Large intestine (tissue), 3 donors: ENCODE results near the gene ARSK. TPM values are rescaled to one million over a fixed set of nuclear protein-coding genes. Genes with fewer than 3 reads are reported as not detected.

Experiments used
- DNase-seq, 2 donors: peaks; one replicate each; pipeline versions ENCODE4 v3.0.0 to v3.0.0-alpha.2; 2013
- H3K27ac ChIP-seq: one replicate; pipeline ENCODE4 v1.5.1; 2013; ENCODE audit warnings: low read length
- H3K27me3 ChIP-seq: 2 replicates; pipeline ENCODE4 v1.6.1; 2013; ENCODE audit warnings: low read length; ENCODE audit not compliant: control insufficient read depth, insufficient read depth
- H3K36me3 ChIP-seq: 2 replicates; pipeline ENCODE4 v1.6.1; 2013; ENCODE audit warnings: low read length; ENCODE audit not compliant: control insufficient read depth, insufficient read depth
- H3K4me1 ChIP-seq: one replicate; pipeline ENCODE4 v1.6.1; 2013; ENCODE audit warnings: low read length; ENCODE audit not compliant: control insufficient read depth, insufficient read depth
- H3K4me3 ChIP-seq: one replicate; pipeline ENCODE4 v1.5.1; 2013; ENCODE audit warnings: low read length
- H3K9me3 ChIP-seq: one replicate; pipeline ENCODE4 v1.6.1; 2013; ENCODE audit warnings: mild to moderate bottlenecking, low read depth, low read length, moderate library complexity; ENCODE audit not compliant: control insufficient read depth
- WGBS: methylation state at CpG from one replicate; pipeline ENCODE4 v1.1.5; 2013; ENCODE audit warnings: low lambda C conversion rate; ENCODE audit not compliant: insufficient coverage; 5-methylcytosine and 5-hydroxymethylcytosine counted together
- polyA plus RNA-seq: library from polyadenylated mRNA; unstranded; fragments of 120-200 nt; gene quantifications from one replicate; pipeline ENCODE4 v1.2.1, GENCODE V29; 2013

Gene ARSK
- polyA plus RNA-seq, 1 donor: 7.9 TPM

DNA sequence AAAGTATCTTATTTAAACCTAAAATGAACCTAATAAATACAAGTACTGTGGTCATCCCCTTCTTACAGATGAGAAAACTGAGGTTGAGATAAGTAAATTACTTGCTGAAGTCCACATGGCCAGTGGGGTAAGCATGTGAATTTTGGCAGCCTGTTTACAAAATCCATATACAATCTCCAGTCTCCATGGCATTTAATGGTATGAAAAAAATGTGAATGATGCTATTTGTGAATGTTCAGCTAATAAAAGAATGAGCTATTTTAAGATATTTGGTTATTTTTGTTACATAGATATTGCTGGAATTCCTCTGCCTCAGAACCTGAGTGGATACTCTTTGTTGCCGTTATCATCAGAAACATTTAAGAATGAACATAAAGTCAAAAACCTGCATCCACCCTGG, 45.7 kb downstream of the ARSK start:
- Histone ChIP-seq H3K4me1 (no peaks in the 10 kb centered on the region), H3K9me3 (no peaks in the 10 kb centered on the region), H3K27me3 (no peaks in the 10 kb centered on the region), H3K4me3 (no peak overlapping the region), H3K27ac (no peak overlapping the region), H3K36me3 (peaks cover 15% of the 10 kb centered on the region)
- no peak for DNase-seq
- no CpG with 5 or more reads among the region's 1 CpG for WGBS

DNA sequence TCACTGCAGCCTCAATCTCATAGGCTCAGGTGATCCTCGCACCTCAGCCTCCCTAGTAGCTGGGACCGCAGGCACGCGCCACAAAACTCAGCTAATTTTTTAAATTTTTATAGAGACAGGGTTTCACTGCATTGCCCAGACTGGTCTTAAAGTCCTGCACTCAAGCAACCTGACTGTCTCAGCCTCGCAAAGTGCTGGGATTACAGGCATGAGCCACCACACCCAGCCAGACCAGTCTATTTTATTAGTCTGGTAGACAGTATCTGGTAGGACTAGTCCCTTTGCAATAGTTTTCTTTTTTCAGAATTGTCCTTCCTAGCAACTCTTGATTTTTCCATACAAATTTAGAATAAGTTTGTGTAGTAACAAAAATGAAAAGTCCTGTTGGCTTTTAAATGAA, 50.9 kb downstream of the ARSK start:
- Histone ChIP-seq H3K4me3 (no peak overlapping the region), H3K36me3 (peaks cover 13% of the 10 kb centered on the region), H3K4me1 (no peaks in the 10 kb centered on the region), H3K27ac (no peak overlapping the region), H3K27me3 (no peaks in the 10 kb centered on the region), H3K9me3 (no peaks in the 10 kb centered on the region)
- DNase-seq: no peak
- 93% methylated on average over 3 of the region's 5 CpGs for WGBS

DNA sequence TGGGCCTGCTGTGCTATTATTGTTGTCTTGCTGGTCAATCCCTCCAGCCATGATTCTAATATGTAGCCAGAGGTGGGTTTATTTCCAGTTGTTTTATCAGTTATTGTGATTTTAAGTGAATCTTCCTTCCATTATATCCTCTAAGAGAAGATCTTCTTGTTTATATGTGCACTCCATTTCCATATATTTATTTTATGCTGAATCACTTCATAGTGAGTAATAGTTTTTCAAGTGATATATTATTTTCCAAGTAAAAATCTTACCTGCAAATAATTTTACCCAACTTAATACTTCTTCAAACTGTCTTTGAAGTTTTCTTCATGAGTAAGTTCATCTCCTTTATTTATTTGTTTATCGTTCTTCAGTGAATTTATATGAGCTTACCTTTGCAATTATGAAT, 51.5 kb downstream of the ARSK start:
- H3K9me3 ChIP-seq: no peaks in the 10 kb centered on the region
- no peak for DNase-seq
- no peaks in the 10 kb centered on the region for H3K4me1 ChIP-seq
- H3K4me3 ChIP-seq: no peak overlapping the region
- H3K27ac ChIP-seq: no peak overlapping the region
- WGBS: 100% methylated on average over 1 of the region's 1 CpG
- peaks cover 9% of the 10 kb centered on the region for H3K36me3 ChIP-seq
- H3K27me3 ChIP-seq: no peaks in the 10 kb centered on the region

DNA sequence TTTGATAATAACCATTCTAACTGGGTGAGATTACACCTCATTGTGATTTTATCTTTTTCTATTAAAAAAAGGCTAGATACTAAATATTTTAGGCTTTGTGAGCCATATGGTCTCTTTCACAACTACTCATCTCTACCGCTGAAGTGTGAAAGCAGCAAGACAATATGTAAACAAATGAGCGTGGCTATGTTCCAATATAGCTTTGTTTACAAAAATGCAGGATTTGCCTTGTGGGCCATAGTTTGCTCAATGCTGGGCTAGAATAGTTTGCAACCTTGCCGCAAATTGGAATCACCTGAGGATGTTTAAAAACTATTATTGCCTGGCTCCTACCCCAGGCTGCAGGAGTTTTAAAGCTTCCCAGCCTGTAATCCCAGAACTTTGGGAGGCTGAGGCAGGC, 54.8 kb downstream of the ARSK start:
- WGBS: no CpG with 5 or more reads among the region's 3 CpGs
- DNase-seq: no peak

DNA sequence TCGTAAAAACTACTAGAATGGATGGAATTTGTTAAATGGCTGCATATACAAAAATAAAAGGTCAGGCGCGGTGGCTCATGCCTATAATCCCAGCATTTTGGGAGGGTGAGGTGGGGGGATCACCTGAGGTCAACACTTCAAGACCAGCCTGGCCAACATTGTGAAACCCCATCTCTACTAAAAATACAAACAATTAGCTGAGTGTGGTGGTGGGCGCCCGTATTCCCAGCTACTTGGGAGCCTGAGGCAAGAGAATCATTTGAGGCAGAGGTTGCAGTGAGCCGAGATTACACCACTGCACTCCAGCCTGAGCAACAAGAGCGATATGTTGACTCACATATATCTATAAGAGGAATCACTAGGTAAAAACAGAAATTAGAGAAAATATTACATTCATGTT, 55.6 kb downstream of the ARSK start:
- no CpG with 5 or more reads among the region's 7 CpGs for WGBS
- Histone ChIP-seq H3K27me3 (no peaks in the 10 kb centered on the region), H3K4me3 (no peak overlapping the region), H3K4me1 (no peaks in the 10 kb centered on the region), H3K9me3 (no peaks in the 10 kb centered on the region), H3K36me3 (no peaks in the 10 kb centered on the region), H3K27ac (no peak overlapping the region)
- no peak for DNase-seq

More for the DNA sequence above, 54.8 kb downstream of the ARSK start:
- no peaks in the 10 kb centered on the region for H3K4me1 ChIP-seq
- H3K4me3 ChIP-seq: no peak overlapping the region
- H3K36me3 ChIP-seq: no peaks in the 10 kb centered on the region
- H3K27me3 ChIP-seq: no peaks in the 10 kb centered on the region
- H3K27ac ChIP-seq: no peak overlapping the region
- H3K9me3 ChIP-seq: no peaks in the 10 kb centered on the region

DNA sequence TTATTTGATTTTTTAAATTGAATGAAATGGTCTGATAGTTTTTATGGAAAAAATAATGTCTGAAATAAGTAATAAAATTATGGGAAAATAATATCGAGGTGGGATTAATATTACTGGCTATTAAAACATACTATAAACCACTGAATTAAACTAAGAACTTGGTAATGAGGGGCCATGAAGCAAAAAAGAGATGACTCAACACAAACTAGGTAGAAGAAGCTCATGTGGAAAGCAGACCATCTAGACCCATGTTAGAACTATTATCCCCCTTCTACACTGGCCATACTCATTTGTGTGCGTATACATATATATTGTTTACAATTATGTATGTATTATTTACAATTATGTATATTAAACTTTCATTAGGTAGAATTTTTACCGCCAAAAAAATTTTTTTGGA, 56.5 kb downstream of the ARSK start:
- WGBS: no CpG with 5 or more reads among the region's 3 CpGs
- Histone ChIP-seq H3K4me3 (no peak overlapping the region), H3K4me1 (no peaks in the 10 kb centered on the region), H3K27me3 (no peaks in the 10 kb centered on the region), H3K9me3 (no peaks in the 10 kb centered on the region), H3K36me3 (no peaks in the 10 kb centered on the region), H3K27ac (no peak overlapping the region)
- no peak for DNase-seq

DNA sequence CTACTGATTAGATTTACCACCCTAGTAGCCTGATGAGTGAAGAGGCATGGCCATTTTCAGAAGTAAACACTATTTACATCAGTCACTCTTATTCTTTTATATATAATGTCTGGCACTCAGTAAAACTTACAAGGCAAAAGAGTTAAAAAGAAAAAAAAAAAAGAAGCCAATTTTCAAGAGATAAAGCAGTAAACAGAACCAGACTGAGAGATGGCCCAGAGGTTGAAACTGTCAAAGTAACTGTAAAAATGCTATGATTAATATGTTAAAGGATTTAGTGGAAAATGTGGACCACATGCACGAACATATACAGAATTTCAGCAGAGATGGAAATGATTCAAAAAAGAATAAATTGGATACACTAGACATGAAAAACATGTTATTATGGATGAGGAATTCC, 58.6 kb downstream of the ARSK start:
- no peak for DNase-seq
- Histone ChIP-seq H3K4me1 (no peaks in the 10 kb centered on the region), H3K27ac (no peak overlapping the region), H3K36me3 (no peaks in the 10 kb centered on the region), H3K4me3 (no peak overlapping the region), H3K27me3 (no peaks in the 10 kb centered on the region), H3K9me3 (no peaks in the 10 kb centered on the region)
- WGBS: 100% methylated on average over 1 of the region's 1 CpG

DNA sequence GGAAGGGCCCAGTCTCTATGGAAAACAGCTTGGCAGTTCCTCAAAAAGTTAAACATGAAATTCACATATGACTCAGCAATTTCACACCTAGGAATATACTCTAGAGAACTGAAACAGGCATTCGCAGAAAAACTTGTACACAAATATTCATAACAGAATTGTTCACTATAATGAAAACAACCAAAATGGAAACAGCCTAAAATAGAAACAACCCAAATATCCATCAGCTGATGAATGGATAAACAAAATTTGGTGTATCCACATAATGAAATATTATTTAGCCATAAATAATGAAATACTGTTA, 60.2 kb downstream of the ARSK start:
- Histone ChIP-seq H3K9me3 (no peaks in the 10 kb centered on the region), H3K27me3 (peaks cover 14% of the 10 kb centered on the region), H3K4me1 (peaks cover 3% of the 10 kb centered on the region), H3K4me3 (no peak overlapping the region), H3K36me3 (no peaks in the 10 kb centered on the region), H3K27ac (no peak overlapping the region)
- no CpG with 5 or more reads among the region's 1 CpG for WGBS
- DNase-seq: no peak

DNA sequence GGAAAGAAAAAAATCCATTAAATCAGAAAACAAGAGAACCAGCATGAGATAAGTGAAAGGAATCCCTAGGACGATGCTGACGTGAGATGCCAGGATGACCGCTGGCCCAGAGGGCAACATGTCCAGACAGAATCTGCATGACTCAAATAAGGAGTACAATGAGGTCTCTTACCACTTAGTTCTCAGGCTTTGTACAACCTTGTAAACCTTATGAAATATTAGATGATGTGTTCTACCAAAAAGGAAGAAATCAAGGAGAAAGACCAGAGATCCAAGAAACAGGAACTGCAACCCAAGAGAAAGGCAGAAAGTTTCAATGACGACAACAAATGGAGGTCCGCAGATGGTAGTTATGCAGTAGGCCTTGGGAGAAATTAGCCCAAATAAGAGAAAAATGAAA, 62.2 kb downstream of the ARSK start:
- no peak overlapping the region for H3K27ac ChIP-seq
- H3K36me3 ChIP-seq: no peaks in the 10 kb centered on the region
- H3K27me3 ChIP-seq: peaks cover 17% of the 10 kb centered on the region
- peaks cover 4% of the 10 kb centered on the region for H3K9me3 ChIP-seq
- no peak overlapping the region for H3K4me3 ChIP-seq
- H3K4me1 ChIP-seq: peaks cover 9% of the 10 kb centered on the region
- WGBS: 94% methylated on average over 2 of the region's 5 CpGs
- DNase-seq: no peak

DNA sequence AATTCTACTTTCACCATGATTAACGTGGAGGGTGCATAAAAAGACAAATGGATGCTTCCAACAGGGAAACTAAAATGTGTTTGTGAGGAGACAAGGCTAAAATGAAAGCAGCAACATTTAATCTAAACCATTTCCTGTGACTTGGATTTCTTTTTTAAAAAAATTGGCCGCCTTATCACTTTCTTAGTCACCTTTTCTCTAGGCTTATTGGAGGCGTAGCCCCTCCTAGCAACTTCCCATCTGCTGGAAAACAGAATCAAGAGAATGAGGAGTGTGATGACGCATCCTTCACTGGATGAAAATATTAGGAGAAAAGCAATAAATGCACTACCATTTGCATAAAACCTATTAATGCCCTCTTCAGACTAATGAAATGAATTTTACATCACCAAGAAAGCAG, 64.2 kb downstream of the ARSK start:
- no peaks in the 10 kb centered on the region for H3K36me3 ChIP-seq
- H3K27ac ChIP-seq: no peak overlapping the region
- peaks cover 17% of the 10 kb centered on the region for H3K27me3 ChIP-seq
- peaks cover 4% of the 10 kb centered on the region for H3K9me3 ChIP-seq
- H3K4me3 ChIP-seq: no peak overlapping the region
- 67% methylated on average over 1 of the region's 4 CpGs for WGBS
- H3K4me1 ChIP-seq: peaks cover 13% of the 10 kb centered on the region
- DNase-seq: no peak

DNA sequence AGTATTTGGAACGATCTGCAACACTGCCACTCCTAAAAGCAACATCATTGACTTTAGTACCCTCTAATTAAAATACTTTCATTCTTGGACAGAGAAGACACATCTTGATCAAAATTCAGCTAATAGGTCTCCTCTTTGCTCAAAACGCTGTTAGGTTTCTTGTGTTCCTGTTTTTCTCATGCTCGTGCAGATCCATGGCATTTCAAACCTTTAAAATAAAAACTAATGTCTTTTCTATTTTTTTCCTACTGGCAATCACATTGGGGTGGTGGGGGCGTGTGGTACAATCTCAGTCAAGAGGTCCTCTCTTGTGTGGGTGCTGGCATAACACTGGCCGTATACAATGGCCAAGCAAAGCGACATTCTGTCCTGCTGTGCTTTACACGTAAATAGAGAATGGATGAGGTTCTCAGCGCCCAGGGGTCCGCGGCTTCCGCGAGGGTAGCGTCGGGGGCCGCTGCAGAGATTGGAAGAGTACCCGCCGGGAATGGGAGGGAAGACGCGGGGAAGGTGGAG, 64.7 kb downstream of the ARSK start:
- no peak for DNase-seq
- Histone ChIP-seq H3K4me3 (peak overlapping the region; percentile 52), H3K27me3 (peaks cover 17% of the 10 kb centered on the region), H3K4me1 (peaks cover 13% of the 10 kb centered on the region), H3K36me3 (no peaks in the 10 kb centered on the region), H3K27ac (no peak overlapping the region), H3K9me3 (peaks cover 4% of the 10 kb centered on the region)
- 80% methylated on average over 4 of the region's 19 CpGs for WGBS
